Right lobe of liver (tissue), 6 donors: ENCODE results near the gene ADAMTS16. TPM values are rescaled to one million over a fixed set of nuclear protein-coding genes. Genes with fewer than 3 reads are reported as not detected.

Experiments used
- ATAC-seq, 4 donors: fragments of 200-7000 bp; cut with Tn5 transposase; one replicate each; pipeline ENCODE4 v1.9.1; 2020; ENCODE audit warnings: mild to moderate bottlenecking in 4 of 4, moderate library complexity in 4 of 4
- DNase-seq, 3 donors: peaks; one replicate each; pipeline ENCODE4 v3.0.0-alpha.2; 2020
- H3K27ac ChIP-seq, 3 donors: fragments of 200-600 bp; one replicate each; pipeline ENCODE4 v1.8.0; 2022
- H3K27me3 ChIP-seq, 2 donors: fragments of 200-600 bp; one replicate each; pipeline ENCODE4 v1.8.0; 2022
- H3K36me3 ChIP-seq, 4 donors: fragments of 200-600 bp; sonication (generic) in 1 of 4; one replicate each; pipeline versions ENCODE4 v1.5.1 to v1.8.0; 2017 to 2022; ENCODE audit warnings: control low read depth in 1 of 4
- H3K4me1 ChIP-seq, 4 donors: fragments of 200-600 bp; sonication (generic) in 1 of 4; one replicate each; pipeline versions ENCODE4 v1.5.1 to v1.8.0; 2017 to 2022; ENCODE audit warnings: control low read depth in 1 of 4
- H3K4me3 ChIP-seq, 3 donors: fragments of 200-600 bp; one replicate each; pipeline ENCODE4 v1.8.0; 2022
- H3K9me3 ChIP-seq, 4 donors: fragments of 200-600 bp; sonication (generic) in 1 of 4; one replicate each; pipeline versions ENCODE4 v1.5.1 to v1.8.0; 2017 to 2022; ENCODE audit warnings: control low read depth in 1 of 4
- POLR2A ChIP-seq: fragments of 450-650 bp; IDR thresholded peaks from one replicate; pipeline ENCODE4 v1.6.1; 2017; ENCODE audit warnings: antibody characterized with exemption, mild to moderate bottlenecking
- WGBS: methylation state at CpG from one replicate; pipeline ENCODE4 v1.1.6; 2018; ENCODE audit warnings: low coverage, low lambda C conversion rate; ENCODE audit not compliant: insufficient coverage; ENCODE audit errors: missing lambda C conversion rate; 5-methylcytosine and 5-hydroxymethylcytosine counted together
- intact Hi-C, 2 donors: fragments of 100-400 bp; cut with DNase I; formaldehyde crosslinking; loops; one replicate each; pipeline versions ENCODE4 v1.11.2 to v1.14.1; 2022
- long read RNA-seq: library from polyadenylated mRNA; unstranded; transcript quantifications from one replicate; pipeline ENCODE4 v2.0.0, GENCODE V29; 2019
- total RNA-seq, 6 experiments: library from RNA; depleted of rRNA in 2 of 6; stranded (reverse); fragments of >200 nt in 2 of 6; fragmentation: NEBNext Ultra II Directional in 3 of 6; extraction: Animal tissue kit (Norgen Biotek cat#: 25700) in 3 of 6; gene quantifications; one replicate each; pipeline versions ENCODE4 v1.1.0 to v1.2.4, GENCODE V29; 2016 to 2023
- TF ChIP-seq, protein P1 (sequence below), 4 donors: fragments of 200-600 bp in 3 of 4; fragments of 450-650 bp in 1 of 4; IDR thresholded peaks; one replicate each; pipeline versions ENCODE4 v1.5.1 to v1.8.0; 2016 to 2022; ENCODE audit warnings: antibody characterized with exemption in 4 of 4, mild to moderate bottlenecking in 2 of 4
- donor health status: DM: no; HTN: yes; CAD: no.
- donor health status: DM: no; HTN: no; CAD: no.
- donor health status: DM: no; HTN: no; CAD: no.
- donor health status: DM: no; HTN: yes; CAD: no.
- donor health status: DM: no; HTN: yes; CAD: no.

The ADAMTS16 gene, protein sequence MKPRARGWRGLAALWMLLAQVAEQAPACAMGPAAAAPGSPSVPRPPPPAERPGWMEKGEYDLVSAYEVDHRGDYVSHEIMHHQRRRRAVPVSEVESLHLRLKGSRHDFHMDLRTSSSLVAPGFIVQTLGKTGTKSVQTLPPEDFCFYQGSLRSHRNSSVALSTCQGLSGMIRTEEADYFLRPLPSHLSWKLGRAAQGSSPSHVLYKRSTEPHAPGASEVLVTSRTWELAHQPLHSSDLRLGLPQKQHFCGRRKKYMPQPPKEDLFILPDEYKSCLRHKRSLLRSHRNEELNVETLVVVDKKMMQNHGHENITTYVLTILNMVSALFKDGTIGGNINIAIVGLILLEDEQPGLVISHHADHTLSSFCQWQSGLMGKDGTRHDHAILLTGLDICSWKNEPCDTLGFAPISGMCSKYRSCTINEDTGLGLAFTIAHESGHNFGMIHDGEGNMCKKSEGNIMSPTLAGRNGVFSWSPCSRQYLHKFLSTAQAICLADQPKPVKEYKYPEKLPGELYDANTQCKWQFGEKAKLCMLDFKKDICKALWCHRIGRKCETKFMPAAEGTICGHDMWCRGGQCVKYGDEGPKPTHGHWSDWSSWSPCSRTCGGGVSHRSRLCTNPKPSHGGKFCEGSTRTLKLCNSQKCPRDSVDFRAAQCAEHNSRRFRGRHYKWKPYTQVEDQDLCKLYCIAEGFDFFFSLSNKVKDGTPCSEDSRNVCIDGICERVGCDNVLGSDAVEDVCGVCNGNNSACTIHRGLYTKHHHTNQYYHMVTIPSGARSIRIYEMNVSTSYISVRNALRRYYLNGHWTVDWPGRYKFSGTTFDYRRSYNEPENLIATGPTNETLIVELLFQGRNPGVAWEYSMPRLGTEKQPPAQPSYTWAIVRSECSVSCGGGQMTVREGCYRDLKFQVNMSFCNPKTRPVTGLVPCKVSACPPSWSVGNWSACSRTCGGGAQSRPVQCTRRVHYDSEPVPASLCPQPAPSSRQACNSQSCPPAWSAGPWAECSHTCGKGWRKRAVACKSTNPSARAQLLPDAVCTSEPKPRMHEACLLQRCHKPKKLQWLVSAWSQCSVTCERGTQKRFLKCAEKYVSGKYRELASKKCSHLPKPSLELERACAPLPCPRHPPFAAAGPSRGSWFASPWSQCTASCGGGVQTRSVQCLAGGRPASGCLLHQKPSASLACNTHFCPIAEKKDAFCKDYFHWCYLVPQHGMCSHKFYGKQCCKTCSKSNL
- total RNA-seq = not detected
- long read RNA-seq = 0 reads

GRCh38 chr5:5139777-5140478 is at the start of gene ADAMTS16:
TSS of gene ADAMTS16 (plus strand) at chr5:5140330. CDS start at chr5:5140468, 138 bp downstream.
- H3K27ac ChIP-seq = no peak within 1 kb of the TSS
- 4% methylated on average over 33 of the region's 76 CpGs for WGBS
- H3K27me3 ChIP-seq = peaks cover 0 to 5% of the 10 kb centered on the region in 2 donors
- H3K9me3 ChIP-seq = no peaks in the 10 kb centered on the region
- TF ChIP-seq POLR2A = no peak
- TF ChIP-seq, protein P1, sequence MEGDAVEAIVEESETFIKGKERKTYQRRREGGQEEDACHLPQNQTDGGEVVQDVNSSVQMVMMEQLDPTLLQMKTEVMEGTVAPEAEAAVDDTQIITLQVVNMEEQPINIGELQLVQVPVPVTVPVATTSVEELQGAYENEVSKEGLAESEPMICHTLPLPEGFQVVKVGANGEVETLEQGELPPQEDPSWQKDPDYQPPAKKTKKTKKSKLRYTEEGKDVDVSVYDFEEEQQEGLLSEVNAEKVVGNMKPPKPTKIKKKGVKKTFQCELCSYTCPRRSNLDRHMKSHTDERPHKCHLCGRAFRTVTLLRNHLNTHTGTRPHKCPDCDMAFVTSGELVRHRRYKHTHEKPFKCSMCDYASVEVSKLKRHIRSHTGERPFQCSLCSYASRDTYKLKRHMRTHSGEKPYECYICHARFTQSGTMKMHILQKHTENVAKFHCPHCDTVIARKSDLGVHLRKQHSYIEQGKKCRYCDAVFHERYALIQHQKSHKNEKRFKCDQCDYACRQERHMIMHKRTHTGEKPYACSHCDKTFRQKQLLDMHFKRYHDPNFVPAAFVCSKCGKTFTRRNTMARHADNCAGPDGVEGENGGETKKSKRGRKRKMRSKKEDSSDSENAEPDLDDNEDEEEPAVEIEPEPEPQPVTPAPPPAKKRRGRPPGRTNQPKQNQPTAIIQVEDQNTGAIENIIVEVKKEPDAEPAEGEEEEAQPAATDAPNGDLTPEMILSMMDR (IDR thresholded peaks at IDR 0.05) = no peak
- H3K4me3 ChIP-seq = peak within 1 kb of the TSS in 1 of 3 donors; percentile 6
- H3K4me1 ChIP-seq = peaks cover 0 to 34% (median 9%) of the 10 kb centered on the region in 4 donors
- no peaks in the 10 kb centered on the region for H3K36me3 ChIP-seq
- no peak for DNase-seq
- intact Hi-C loops = loop anchor here (5.0 to 10.0 kb wide), 3 partner anchors 255 to 275 kb away; no protein-coding TSS in a partner anchor
- ATAC-seq = peak in 2 of 4 donors; percentile 2 to 35

DNA sequence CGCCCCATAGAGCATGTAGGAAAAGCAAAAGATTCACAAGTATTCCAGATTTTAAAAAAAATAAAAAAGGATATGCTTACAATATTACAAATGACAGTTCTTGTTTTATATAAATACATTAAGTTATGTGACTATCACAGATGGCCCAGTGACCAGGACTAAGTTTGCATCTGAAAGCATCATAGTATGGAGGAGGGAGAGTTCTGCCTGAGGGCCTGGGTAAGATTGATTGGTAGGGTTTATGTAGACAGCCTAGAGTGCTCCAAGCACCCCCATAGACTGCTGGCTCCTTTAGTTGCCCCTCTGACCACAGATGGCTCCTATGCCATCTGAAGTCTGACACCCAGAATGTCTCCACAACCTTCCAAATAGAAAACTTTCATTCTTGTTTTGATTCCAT is 48.0 kb upstream of the ADAMTS16 start:
- intact Hi-C loops = no loop called here
- H3K27me3 ChIP-seq = no peaks in the 10 kb centered on the region
- no peaks in the 10 kb centered on the region for H3K9me3 ChIP-seq
- no peaks in the 10 kb centered on the region for H3K4me1 ChIP-seq
- TF ChIP-seq POLR2A = no peak
- TF ChIP-seq, protein P1 (IDR thresholded peaks at IDR 0.05) = no peak
- 18% methylated on average over 1 of the region's 1 CpG for WGBS
- DNase-seq (no peak), ATAC-seq (no peak)
- no peak overlapping the region for H3K27ac ChIP-seq
- no peak overlapping the region for H3K4me3 ChIP-seq
- H3K36me3 ChIP-seq = no peaks in the 10 kb centered on the region

DNA sequence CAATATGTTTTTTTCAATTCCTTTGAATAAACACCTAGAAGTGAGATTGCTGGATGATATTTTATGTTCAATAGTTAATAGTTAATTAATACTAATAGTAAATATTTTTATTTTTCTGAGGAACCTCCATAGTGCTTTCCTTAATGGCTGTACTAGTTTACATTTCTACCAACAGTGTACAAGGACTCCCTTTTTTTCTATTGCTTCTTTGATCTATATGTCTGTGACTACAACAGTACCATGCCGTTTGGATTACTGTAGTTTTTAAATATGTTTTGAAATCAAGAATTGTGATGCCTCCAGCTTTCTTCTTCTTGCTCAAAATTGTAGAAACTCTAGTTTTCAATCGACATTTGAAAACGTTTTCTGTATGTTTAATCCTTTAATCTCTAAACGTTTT is 39.5 kb upstream of the ADAMTS16 start:
- TF ChIP-seq POLR2A = no peak
- TF ChIP-seq, protein P1 (IDR thresholded peaks at IDR 0.05) = no peak
- intact Hi-C loops = no loop called here
- Histone ChIP-seq H3K27ac (no peak overlapping the region), H3K4me1 (no peaks in the 10 kb centered on the region), H3K4me3 (no peak overlapping the region), H3K36me3 (no peaks in the 10 kb centered on the region), H3K27me3 (no peaks in the 10 kb centered on the region), H3K9me3 (no peaks in the 10 kb centered on the region)
- WGBS = 54% methylated on average over 4 of the region's 4 CpGs
- ATAC-seq (no peak), DNase-seq (no peak)

DNA sequence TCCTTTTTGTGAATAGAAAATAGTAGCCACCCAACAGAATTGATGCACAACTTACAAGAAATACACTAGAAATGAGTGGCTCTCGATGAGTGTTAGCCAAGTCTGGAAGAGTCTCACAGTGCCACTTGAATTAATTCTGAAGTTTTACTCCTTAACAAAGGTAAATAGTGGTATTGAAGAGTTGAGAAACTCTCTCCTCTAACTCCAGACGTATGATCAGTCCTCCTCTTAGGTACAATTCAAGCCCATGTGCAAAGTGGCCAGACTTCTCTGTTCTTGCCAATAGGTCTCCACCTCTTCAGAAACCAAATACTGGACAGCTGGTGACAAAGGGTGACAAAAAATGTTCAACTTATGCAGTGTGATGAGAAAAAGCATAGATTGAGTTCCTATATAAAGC is 38.5 kb upstream of the ADAMTS16 start:
- intact Hi-C loops = no loop called here
- ATAC-seq (no peak), DNase-seq (no peak)
- no peaks in the 10 kb centered on the region for H3K36me3 ChIP-seq
- H3K9me3 ChIP-seq = no peaks in the 10 kb centered on the region
- no peak overlapping the region for H3K4me3 ChIP-seq
- WGBS = 32% methylated on average over 2 of the region's 2 CpGs
- no peaks in the 10 kb centered on the region for H3K4me1 ChIP-seq
- H3K27ac ChIP-seq = no peak overlapping the region
- TF ChIP-seq POLR2A = no peak
- TF ChIP-seq, protein P1 (IDR thresholded peaks at IDR 0.05) = no peak
- no peaks in the 10 kb centered on the region for H3K27me3 ChIP-seq
